Keratinocyte (primary cell): Measurements from ENCODE around the gene SPECC1. TPM values are rescaled to one million over a fixed set of nuclear protein-coding genes. Genes with fewer than 3 reads are reported as not detected.

ENCODE experiments used
- DNase-seq: peaks from one replicate; pipeline ENCODE4 v3.0.0-alpha.2; 2011; ENCODE audit warnings: low read depth, missing footprints, low spot score
- FAIRE-seq: peaks from 2 replicates; lab custom pipeline; 2011; peaks lifted over from hg19 to GRCh38; lab: Jason Lieb, UNC
- H2AFZ ChIP-seq: 2 replicates; pipeline ENCODE4 v1.6.0; 2012; ENCODE audit warnings: low read length, control low read depth, inconsistent platforms; ENCODE audit not compliant: control insufficient read depth
- H3K27ac ChIP-seq: 2 replicates; pipeline ENCODE4 v1.5.1; 2011; ENCODE audit warnings: low read length; ENCODE audit not compliant: control insufficient read depth, insufficient read depth
- H3K27me3 ChIP-seq: 3 replicates; pipeline ENCODE4 v1.6.0; 2011; ENCODE audit warnings: low read length; ENCODE audit not compliant: control insufficient read depth, insufficient read depth; ENCODE audit errors: extremely low read depth
- H3K36me3 ChIP-seq, 2 experiments: 2 replicates in 1 of 2; 3 replicates in 1 of 2; pipeline ENCODE4 v1.5.1; 2011; ENCODE audit warnings: low read length in 2 of 2, mild to moderate bottlenecking in 1 of 2; ENCODE audit not compliant: control insufficient read depth in 2 of 2, insufficient read depth in 2 of 2; ENCODE audit errors: extremely low read depth in 1 of 2
- H3K4me1 ChIP-seq: 3 replicates; pipeline ENCODE4 v1.5.1; 2011; ENCODE audit warnings: low read length; ENCODE audit not compliant: control insufficient read depth, insufficient read depth; ENCODE audit errors: extremely low read depth
- H3K4me2 ChIP-seq: 3 replicates; pipeline ENCODE4 v1.6.0; 2011; ENCODE audit warnings: low read depth, low read length; ENCODE audit not compliant: control insufficient read depth, insufficient read depth; ENCODE audit errors: extremely low read depth
- H3K4me3 ChIP-seq, 3 experiments: fragments of 200-600 bp in 1 of 3; sonication (generic) in 1 of 3; 2 replicates in 2 of 3; 3 replicates in 1 of 3; pipeline ENCODE4 v1.5.1; 2011 to 2016; ENCODE audit warnings: low read length in 3 of 3, mild to moderate bottlenecking in 3 of 3, control low read depth in 2 of 3, inconsistent platforms in 1 of 3, low read depth in 1 of 3, mixed read lengths in 1 of 3, mixed run types in 1 of 3, moderate library complexity in 1 of 3; ENCODE audit not compliant: control insufficient read depth in 2 of 3, insufficient read depth in 2 of 3; ENCODE audit errors: extremely low read depth in 1 of 3
- H3K79me2 ChIP-seq: 2 replicates; pipeline ENCODE4 v1.6.0; 2012; ENCODE audit warnings: low read length; ENCODE audit not compliant: control insufficient read depth, insufficient read depth
- H3K9ac ChIP-seq: 3 replicates; pipeline ENCODE4 v1.6.0; 2011; ENCODE audit warnings: low read length; ENCODE audit not compliant: control insufficient read depth, insufficient read depth; ENCODE audit errors: extremely low read depth
- H3K9me1 ChIP-seq: 3 replicates; pipeline ENCODE4 v1.6.0; 2011; ENCODE audit warnings: low read length; ENCODE audit not compliant: control insufficient read depth, insufficient read depth; ENCODE audit errors: extremely low read depth
- H3K9me3 ChIP-seq: 2 replicates; pipeline ENCODE4 v1.5.1; 2012; ENCODE audit warnings: low read depth, low read length; ENCODE audit not compliant: control insufficient read depth
- H4K20me1 ChIP-seq: 3 replicates; pipeline ENCODE4 v1.6.0; 2011; ENCODE audit warnings: low read length; ENCODE audit not compliant: control insufficient read depth, insufficient read depth; ENCODE audit errors: extremely low read depth
- EZH2 ChIP-seq: IDR thresholded peaks from one replicate; pipeline ENCODE4 v1.6.1; 2012; ENCODE audit warnings: inconsistent platforms, mild to moderate bottlenecking, low read length, moderate library complexity
- dilution Hi-C: fragments of 300-500 bp; cut with MboI; formaldehyde crosslinking; loops from one replicate; pipeline ENCODE4 v1.7.0; 2020; ENCODE audit warnings: low sequenced_read_pairs; ENCODE audit not compliant: extremely low pct_ligation_motif_present
- polyA plus RNA-seq, 5 experiments: library from polyadenylated mRNA; depleted of rRNA in 3 of 5; stranded (reverse) in 3 of 5; stranded (forward) in 1 of 5; unstranded in 1 of 5; fragments of >200 nt; gene quantifications; 1 replicate in 1 of 5; 2 replicates in 3 of 5; 3 replicates in 1 of 5; pipeline versions ENCODE4 v1.2.1 to v1.2.3, GENCODE V29; 2011 to 2012; ENCODE audit warnings: missing spikeins in 2 of 5, low read depth in 1 of 5, low replicate concordance in 1 of 5
- TF ChIP-seq, protein P1 (sequence below), 3 experiments: IDR thresholded peaks in 1 of 3; conservative IDR thresholded peaks in 1 of 3; optimal IDR thresholded peaks in 1 of 3; 2 replicates in 2 of 3; 3 replicates in 1 of 3; pipeline versions ENCODE3 to v1.5.1; 2011; ENCODE audit warnings: low read length in 3 of 3, mild to moderate bottlenecking in 3 of 3, moderate library complexity in 2 of 3, control low read depth in 1 of 3, inconsistent platforms in 1 of 3; ENCODE audit not compliant: insufficient read depth in 2 of 3; ENCODE audit errors: extremely low read depth in 1 of 3

SPECC1 gene
- polyA plus RNA-seq, 1 donor (not counting 4 experiments of a cell fraction or from before 2014, with no cell fraction given) = 20.9 TPM

DNA sequence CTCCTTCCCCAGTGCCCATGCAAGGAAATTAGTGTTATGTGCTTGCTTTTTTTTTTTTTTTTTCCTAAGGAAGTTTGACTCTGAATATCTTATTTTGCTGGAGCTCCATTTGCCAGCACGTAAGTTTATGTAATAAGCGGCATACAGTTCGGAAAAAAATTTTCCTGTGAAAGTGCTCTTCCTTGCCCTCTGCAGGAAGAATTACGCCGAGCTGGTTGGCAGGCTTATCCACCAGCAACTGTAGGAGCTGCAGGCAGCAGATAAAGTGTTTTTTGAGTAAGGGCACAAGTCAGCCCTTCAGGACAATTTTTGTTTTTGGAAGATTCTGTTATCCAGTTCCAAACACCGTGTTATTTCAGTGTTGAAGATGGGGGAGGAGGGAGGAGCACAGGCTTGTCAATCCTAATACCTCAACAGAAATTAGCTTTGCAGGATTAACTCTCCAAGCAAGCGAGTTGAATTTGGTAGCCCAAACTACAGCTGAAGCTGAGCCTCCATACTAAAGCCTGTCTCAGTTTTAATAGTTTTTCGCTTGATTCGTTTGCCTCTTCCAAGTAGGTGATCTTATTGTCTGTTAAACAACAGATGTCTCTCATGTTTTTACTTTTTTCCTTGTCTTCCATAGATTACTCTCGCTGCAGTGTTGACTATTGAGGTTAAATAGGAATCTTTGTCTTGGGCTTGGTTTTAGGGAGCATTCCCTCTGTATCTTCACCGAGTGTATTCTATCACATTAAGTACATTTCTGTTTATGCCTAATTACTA is 1.1 kb downstream of the SPECC1 start:
- Histone ChIP-seq H2AFZ (peak overlapping the region; percentile 60), H3K27me3 (peaks cover 27% of the 10 kb centered on the region), H3K4me1 (peaks cover 8% of the 10 kb centered on the region), H3K4me2 (peak overlapping the region; percentile 97), H3K36me3 (no peaks in the 10 kb centered on the region), H3K4me3 (peak overlapping the region; percentile 34 to 81 (median 61)), H3K79me2 (no peaks in the 10 kb centered on the region), H3K9me1 (no peaks in the 10 kb centered on the region), H3K9me3 (no peaks in the 10 kb centered on the region), H3K27ac (no peak overlapping the region), H4K20me1 (no peaks in the 10 kb centered on the region), H3K9ac (no peak overlapping the region)
- TF ChIP-seq EZH2 = no peak
- TF ChIP-seq, protein P1, sequence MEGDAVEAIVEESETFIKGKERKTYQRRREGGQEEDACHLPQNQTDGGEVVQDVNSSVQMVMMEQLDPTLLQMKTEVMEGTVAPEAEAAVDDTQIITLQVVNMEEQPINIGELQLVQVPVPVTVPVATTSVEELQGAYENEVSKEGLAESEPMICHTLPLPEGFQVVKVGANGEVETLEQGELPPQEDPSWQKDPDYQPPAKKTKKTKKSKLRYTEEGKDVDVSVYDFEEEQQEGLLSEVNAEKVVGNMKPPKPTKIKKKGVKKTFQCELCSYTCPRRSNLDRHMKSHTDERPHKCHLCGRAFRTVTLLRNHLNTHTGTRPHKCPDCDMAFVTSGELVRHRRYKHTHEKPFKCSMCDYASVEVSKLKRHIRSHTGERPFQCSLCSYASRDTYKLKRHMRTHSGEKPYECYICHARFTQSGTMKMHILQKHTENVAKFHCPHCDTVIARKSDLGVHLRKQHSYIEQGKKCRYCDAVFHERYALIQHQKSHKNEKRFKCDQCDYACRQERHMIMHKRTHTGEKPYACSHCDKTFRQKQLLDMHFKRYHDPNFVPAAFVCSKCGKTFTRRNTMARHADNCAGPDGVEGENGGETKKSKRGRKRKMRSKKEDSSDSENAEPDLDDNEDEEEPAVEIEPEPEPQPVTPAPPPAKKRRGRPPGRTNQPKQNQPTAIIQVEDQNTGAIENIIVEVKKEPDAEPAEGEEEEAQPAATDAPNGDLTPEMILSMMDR (optimal IDR thresholded peaks at IDR 0.05 in 1 of 3, IDR thresholded peaks at IDR 0.05 in 1 of 3, conservative IDR thresholded peaks at IDR 0.05 in 1 of 3; ENCODE audit: extremely low read depth in 1 of 3, insufficient read depth in 2 of 3, low read length in 3 of 3) = peak; percentile 50 to 61 (median 53)
- dilution Hi-C loops = no loop called here
- DNase-seq (no peak), FAIRE-seq (peak; percentile 59)

DNA sequence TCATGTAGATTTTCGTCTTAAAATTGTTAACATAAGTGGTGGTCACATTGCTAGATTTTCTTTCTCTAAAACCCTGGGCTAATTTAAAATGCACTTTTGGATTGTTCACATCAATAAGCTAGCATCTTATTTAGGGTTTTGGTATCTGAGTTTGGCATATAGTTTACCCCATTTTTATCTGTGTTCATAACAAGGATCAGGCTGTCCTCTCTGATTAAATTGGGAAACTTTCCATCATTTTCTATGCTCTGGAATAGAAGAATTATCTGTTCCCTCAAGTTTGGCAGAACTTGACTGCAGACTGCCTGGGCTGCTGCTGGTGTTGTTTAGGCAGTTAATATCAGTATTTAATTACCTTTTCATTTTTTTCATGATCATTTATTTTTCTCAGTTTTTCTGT is 1.8 kb downstream of the SPECC1 start:
- Histone ChIP-seq H3K4me3 (no peak overlapping the region), H3K4me2 (no peak overlapping the region), H3K9me3 (no peaks in the 10 kb centered on the region), H3K9me1 (no peaks in the 10 kb centered on the region), H2AFZ (no peak overlapping the region), H3K27ac (no peak overlapping the region), H3K27me3 (peaks cover 27% of the 10 kb centered on the region), H3K9ac (no peak overlapping the region), H4K20me1 (no peaks in the 10 kb centered on the region), H3K4me1 (peaks cover 8% of the 10 kb centered on the region), H3K79me2 (no peaks in the 10 kb centered on the region), H3K36me3 (no peaks in the 10 kb centered on the region)
- FAIRE-seq (no peak), DNase-seq (no peak)
- dilution Hi-C loops = no loop called here
- TF ChIP-seq, protein P1 (optimal IDR thresholded peaks at IDR 0.05 in 1 of 3, IDR thresholded peaks at IDR 0.05 in 1 of 3, conservative IDR thresholded peaks at IDR 0.05 in 1 of 3; ENCODE audit: extremely low read depth in 1 of 3, insufficient read depth in 2 of 3, low read length in 3 of 3) = no peak
- TF ChIP-seq EZH2 = no peak
